H9 (cell line): Measurements from ENCODE around the gene CORT. TPM values are rescaled to one million over a fixed set of nuclear protein-coding genes. Genes with fewer than 3 reads are reported as not detected.
A peak's percentile ranks its signal among the peaks of the same experiment; 100 is the strongest.

Experiments used
- DNase-seq: peaks from one replicate; pipeline ENCODE4 v3.0.0-alpha.2; 2017
- H2AFZ ChIP-seq: one replicate; pipeline ENCODE4 v1.6.1; 2013; ENCODE audit warnings: mild to moderate bottlenecking, low read length, control low read depth, moderate library complexity
- H2AK5ac ChIP-seq: 2 replicates; pipeline ENCODE4 v1.6.1; 2013; ENCODE audit warnings: low read length, control low read depth, mixed read lengths; ENCODE audit not compliant: insufficient read length
- H2BK120ac ChIP-seq: one replicate; pipeline ENCODE4 v1.6.1; 2013; ENCODE audit warnings: low read depth, mild to moderate bottlenecking, low read length, control low read depth, inconsistent platforms; ENCODE audit not compliant: poor library complexity, severe bottlenecking
- H2BK12ac ChIP-seq: 2 replicates; pipeline ENCODE4 v1.6.1; 2013; ENCODE audit warnings: low read length, control low read depth, mixed read lengths, low read depth; ENCODE audit not compliant: insufficient read length
- H2BK15ac ChIP-seq: 2 replicates; pipeline ENCODE4 v1.6.1; 2013; ENCODE audit warnings: low read depth, low read length, control low read depth
- H2BK20ac ChIP-seq: one replicate; pipeline ENCODE4 v1.6.1; 2013; ENCODE audit warnings: low read depth, mild to moderate bottlenecking, low read length, control low read depth, inconsistent platforms; ENCODE audit not compliant: poor library complexity, severe bottlenecking
- H2BK5ac ChIP-seq: 2 replicates; pipeline ENCODE4 v1.6.1; 2013; ENCODE audit warnings: low read length, control low read depth, mixed read lengths; ENCODE audit not compliant: insufficient read length
- H3K14ac ChIP-seq: 2 replicates; pipeline ENCODE4 v1.6.1; 2013; ENCODE audit warnings: low read length, control low read depth; ENCODE audit not compliant: insufficient read depth
- H3K18ac ChIP-seq: 2 replicates; pipeline ENCODE4 v1.6.1; 2013; ENCODE audit warnings: low read depth, mild to moderate bottlenecking, mixed read lengths, low read length, control low read depth; ENCODE audit not compliant: insufficient read length
- H3K23ac ChIP-seq: 2 replicates; pipeline ENCODE4 v1.6.1; 2013; ENCODE audit warnings: low read length, control low read depth, mixed read lengths, low read depth; ENCODE audit not compliant: insufficient read length
- H3K23me2 ChIP-seq: 2 replicates; pipeline ENCODE4 v1.6.1; 2013; ENCODE audit warnings: low read depth, mild to moderate bottlenecking, mixed read lengths, low read length, control low read depth; ENCODE audit not compliant: insufficient read length, poor library complexity, severe bottlenecking
- H3K27ac ChIP-seq: 2 replicates; pipeline ENCODE4 v1.5.1; 2013; ENCODE audit warnings: low read length, control low read depth, mixed read lengths, low read depth; ENCODE audit not compliant: insufficient read length
- H3K27me3 ChIP-seq: 2 replicates; pipeline ENCODE4 v1.6.1; 2013; ENCODE audit warnings: low read length, control low read depth, inconsistent platforms; ENCODE audit not compliant: insufficient read depth
- H3K4ac ChIP-seq: 2 replicates; pipeline ENCODE4 v1.6.1; 2013; ENCODE audit warnings: low read depth, mild to moderate bottlenecking, control low read depth, inconsistent platforms, low read length, moderate library complexity
- H3K4me1 ChIP-seq: 2 replicates; pipeline ENCODE4 v1.6.1; 2013; ENCODE audit warnings: low read length, control low read depth, inconsistent platforms; ENCODE audit not compliant: insufficient read depth
- H3K4me2 ChIP-seq: 2 replicates; pipeline ENCODE4 v1.6.1; 2013; ENCODE audit warnings: low read length, control low read depth, mixed read lengths; ENCODE audit not compliant: insufficient read length, insufficient read depth
- H3K56ac ChIP-seq: 2 replicates; pipeline ENCODE4 v1.6.1; 2013; ENCODE audit warnings: low read depth, mild to moderate bottlenecking, mixed read lengths, low read length, control low read depth; ENCODE audit not compliant: insufficient read length
- H3K79me1 ChIP-seq: 2 replicates; pipeline ENCODE4 v1.6.1; 2013; ENCODE audit warnings: low read depth, mild to moderate bottlenecking, moderate library complexity, low read length, control low read depth, inconsistent platforms; ENCODE audit not compliant: insufficient read depth, poor library complexity, severe bottlenecking
- H3K79me2 ChIP-seq: 2 replicates; pipeline ENCODE4 v1.6.1; 2013; ENCODE audit warnings: low read length, control low read depth, inconsistent platforms; ENCODE audit not compliant: insufficient read depth
- H3K9ac ChIP-seq: 2 replicates; pipeline ENCODE4 v1.6.1; 2013; ENCODE audit warnings: low read length, control low read depth, mixed read lengths; ENCODE audit not compliant: insufficient read length; ENCODE audit errors: extremely low read depth
- H3K9me3 ChIP-seq: one replicate; pipeline ENCODE4 v1.6.1; 2013; ENCODE audit warnings: low read depth, low read length, inconsistent platforms; ENCODE audit not compliant: control insufficient read depth
- H3T11ph ChIP-seq: one replicate; pipeline ENCODE4 v1.6.1; 2013; ENCODE audit warnings: mild to moderate bottlenecking, low read length, control low read depth, inconsistent platforms
- H4K20me1 ChIP-seq: one replicate; pipeline ENCODE4 v1.6.1; 2013; ENCODE audit not compliant: control insufficient read depth, insufficient read length, insufficient read depth
- H4K5ac ChIP-seq: 2 replicates; pipeline ENCODE4 v1.6.1; 2013; ENCODE audit warnings: low read depth, mild to moderate bottlenecking, mixed read lengths, low read length, control low read depth; ENCODE audit not compliant: insufficient read length
- H4K8ac ChIP-seq: replicated peaks from 2 replicates; pipeline ENCODE4 v1.6.1; 2013; ENCODE audit warnings: low read length, control low read depth, mixed read lengths, low read depth; ENCODE audit not compliant: insufficient read length
- H4K91ac ChIP-seq: 2 replicates; pipeline ENCODE4 v1.6.1; 2013; ENCODE audit warnings: low read depth, mild to moderate bottlenecking, moderate library complexity, mixed read lengths, low read length, control low read depth; ENCODE audit not compliant: insufficient read length
- H3K27ac Mint-ChIP-seq, 3 experiments: 2 replicates in 2 of 3; 3 replicates in 1 of 3; pipeline ENCODE4 v1.8.0; 2020 to 2021; ENCODE audit warnings: mixed read lengths in 3 of 3, mild to moderate bottlenecking in 1 of 3, moderate library complexity in 1 of 3
- H3K27me3 Mint-ChIP-seq: 2 replicates; pipeline ENCODE4 v1.8.0; 2021; ENCODE audit warnings: low read depth, mild to moderate bottlenecking, moderate library complexity, mixed read lengths
- H3K36me3 Mint-ChIP-seq, 3 experiments: 2 replicates in 2 of 3; 3 replicates in 1 of 3; pipeline ENCODE4 v1.8.0; 2020 to 2021; ENCODE audit warnings: low read depth in 3 of 3, mixed read lengths in 3 of 3; ENCODE audit not compliant: insufficient read depth in 1 of 3
- H3K4me1 Mint-ChIP-seq, 2 experiments: 2 replicates each; pipeline ENCODE4 v1.8.0; 2020; ENCODE audit warnings: mixed read lengths in 2 of 2
- H3K4me3 Mint-ChIP-seq, 2 experiments: 2 replicates in 1 of 2; 3 replicates in 1 of 2; pipeline ENCODE4 v1.8.0; 2020 to 2021; ENCODE audit warnings: mild to moderate bottlenecking in 2 of 2, mixed read lengths in 2 of 2, moderate library complexity in 1 of 2
- H3K9me3 Mint-ChIP-seq, 2 experiments: 2 replicates in 1 of 2; 3 replicates in 1 of 2; pipeline ENCODE4 v1.8.0; 2020; ENCODE audit warnings: mild to moderate bottlenecking in 2 of 2, mixed read lengths in 2 of 2, moderate library complexity in 1 of 2
- WGBS: extraction: QIAGEN DNeasy Blood & Tissue Kit; methylation state at CpG from one replicate; pipeline ENCODE4 v1.1.7; 2013; ENCODE audit warnings: missing lambda C conversion rate, low lambda C conversion rate, mixed read lengths; ENCODE audit not compliant: insufficient read length; ENCODE audit errors: extremely low coverage; 5-methylcytosine and 5-hydroxymethylcytosine counted together
- total RNA-seq: library from RNA; stranded (reverse); gene quantifications from 2 replicates; pipeline ENCODE4 v1.2.1, GENCODE V29; 2021
- TF ChIP-seq, protein P1 (sequence below): fragments of 200-600 bp; sonication (generic); conservative IDR thresholded peaks from 3 replicates; pipeline ENCODE4 v1.8.0; 2021; ENCODE audit warnings: antibody characterized with exemption, mild to moderate bottlenecking

Gene CORT
- total RNA-seq, 1 experiment from 2014 or later, result not detected

- Histone ChIP-seq H3T11ph (no peak overlapping the region), H3K23me2 (no peaks in the 10 kb centered on the region)
- H3K9me3 Mint-ChIP-seq, result no peaks in the 10 kb centered on the region
Observed at GRCh38 chr1:10444248-10444647, 5.6 kb upstream of the CORT start.

More at GRCh38 chr1:10444248-10444647, 5.6 kb upstream of the CORT start:
- peak overlapping the region in 2 of 3 experiments; percentile 15 to 70; a peak in 2 of 7 replicates for H3K27ac Mint-ChIP-seq
- Histone ChIP-seq H3K9me3 (no peaks in the 10 kb centered on the region), H3K4me2 (no peak overlapping the region), H3K14ac (no peak overlapping the region), H4K20me1 (no peaks in the 10 kb centered on the region), H3K9ac (no peak overlapping the region), H2BK15ac (no peak overlapping the region), H4K8ac (no peak overlapping the region), H2BK120ac (no peak overlapping the region), H4K91ac (no peak overlapping the region), H3K79me2 (no peaks in the 10 kb centered on the region), H3K79me1 (no peaks in the 10 kb centered on the region), H4K5ac (no peak overlapping the region), H2BK12ac (no peak overlapping the region), H3K27me3 (no peaks in the 10 kb centered on the region), H3K4me1 (no peaks in the 10 kb centered on the region), H3K4ac (no peak overlapping the region), H2BK5ac (no peak overlapping the region), H3K23ac (no peak overlapping the region), H3K56ac (no peak overlapping the region), H2AK5ac (no peak overlapping the region), H3K18ac (no peak overlapping the region), H2BK20ac (no peak overlapping the region), H2AFZ (no peak overlapping the region), H3K27ac (no peak overlapping the region)
- DNase-seq, result no peak
- TF ChIP-seq, protein P1, sequence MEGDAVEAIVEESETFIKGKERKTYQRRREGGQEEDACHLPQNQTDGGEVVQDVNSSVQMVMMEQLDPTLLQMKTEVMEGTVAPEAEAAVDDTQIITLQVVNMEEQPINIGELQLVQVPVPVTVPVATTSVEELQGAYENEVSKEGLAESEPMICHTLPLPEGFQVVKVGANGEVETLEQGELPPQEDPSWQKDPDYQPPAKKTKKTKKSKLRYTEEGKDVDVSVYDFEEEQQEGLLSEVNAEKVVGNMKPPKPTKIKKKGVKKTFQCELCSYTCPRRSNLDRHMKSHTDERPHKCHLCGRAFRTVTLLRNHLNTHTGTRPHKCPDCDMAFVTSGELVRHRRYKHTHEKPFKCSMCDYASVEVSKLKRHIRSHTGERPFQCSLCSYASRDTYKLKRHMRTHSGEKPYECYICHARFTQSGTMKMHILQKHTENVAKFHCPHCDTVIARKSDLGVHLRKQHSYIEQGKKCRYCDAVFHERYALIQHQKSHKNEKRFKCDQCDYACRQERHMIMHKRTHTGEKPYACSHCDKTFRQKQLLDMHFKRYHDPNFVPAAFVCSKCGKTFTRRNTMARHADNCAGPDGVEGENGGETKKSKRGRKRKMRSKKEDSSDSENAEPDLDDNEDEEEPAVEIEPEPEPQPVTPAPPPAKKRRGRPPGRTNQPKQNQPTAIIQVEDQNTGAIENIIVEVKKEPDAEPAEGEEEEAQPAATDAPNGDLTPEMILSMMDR, result no peak
- no CpG with 5 or more reads among the region's 6 CpGs for WGBS
- H3K27me3 Mint-ChIP-seq, result no peaks in the 10 kb centered on the region
- no peaks in the 10 kb centered on the region for H3K4me1 Mint-ChIP-seq
- no peak overlapping the region for H3K4me3 Mint-ChIP-seq
- peaks cover 0 to 12% (median 0%) of the 10 kb centered on the region in 3 experiments; a peak in 3 of 7 replicates for H3K36me3 Mint-ChIP-seq
